Caco-2 (cell line): ENCODE data around the gene CFB. TPM values are rescaled to one million over a fixed set of nuclear protein-coding genes. Genes with fewer than 3 reads are reported as not detected.
"Not testable (repeated sequence)": the region's sequence is repeated elsewhere in the genome, so short reads cannot be mapped to it uniquely, and the experiment has no call there.

ENCODE experiments used
- BruUV-seq: library from RNA; stranded (reverse); fragments of 400-500 nt; replicated peaks from 2 replicates; lab custom pipeline; 2021; lab: Mats Ljungman, UMichigan
- CTCF ChIA-PET: fragments of 300-600 bp; sonication (Branson Sonifier 250); formaldehyde crosslinking; loops from one replicate; lab custom pipeline; 2022; ENCODE audit warnings: antibody characterized with exemption; lab: Charles Lee
- POLR2A ChIA-PET: fragments of 300-600 bp; sonication (Branson Sonifier 250); formaldehyde crosslinking; loops from one replicate; lab custom pipeline; 2022; ENCODE audit warnings: antibody characterized with exemption; lab: Charles Lee
- DNase-seq, 2 experiments: peaks; one replicate each; pipeline versions ENCODE4 v3.0.0 to v3.0.0-alpha.2; 2020 to 2022
- H3K27me3 ChIP-seq: replicated peaks from 2 replicates; pipeline ENCODE4 v1.6.0; 2011; ENCODE audit warnings: low read length; ENCODE audit not compliant: control insufficient read depth, insufficient read depth
- H3K36me3 ChIP-seq: 2 replicates; pipeline ENCODE4 v1.5.1; 2011; ENCODE audit warnings: low read length; ENCODE audit not compliant: control insufficient read depth, insufficient read depth
- H3K4me1 ChIP-seq: fragments of 250-450 bp; sonication (Bioruptor Pico); 2 replicates; pipeline ENCODE4 v1.5.1; 2020; ENCODE audit warnings: mild to moderate bottlenecking
- H3K4me3 ChIP-seq: 2 replicates; pipeline ENCODE4 v1.5.1; 2011; ENCODE audit warnings: low read depth, mild to moderate bottlenecking, control low read depth, low read length
- H3K9me3 ChIP-seq: fragments of 250-450 bp; sonication (Bioruptor Pico); 2 replicates; pipeline ENCODE4 v1.5.1; 2020; ENCODE audit warnings: mild to moderate bottlenecking, moderate library complexity
- H3K27ac Mint-ChIP-seq: one replicate; pipeline ENCODE4 v1.8.0; 2022; ENCODE audit warnings: mixed read lengths; ENCODE audit not compliant: unreplicated experiment
- H3K27me3 Mint-ChIP-seq: one replicate; pipeline ENCODE4 v1.8.0; 2022; ENCODE audit warnings: mixed read lengths; ENCODE audit not compliant: insufficient read depth, unreplicated experiment
- H3K36me3 Mint-ChIP-seq: one replicate; pipeline ENCODE4 v1.8.0; 2022; ENCODE audit warnings: mild to moderate bottlenecking, mixed read lengths; ENCODE audit not compliant: insufficient read depth, unreplicated experiment
- H3K4me1 Mint-ChIP-seq: one replicate; pipeline ENCODE4 v1.8.0; 2022; ENCODE audit warnings: low read depth, mixed read lengths; ENCODE audit not compliant: unreplicated experiment
- H3K4me3 Mint-ChIP-seq: one replicate; pipeline ENCODE4 v1.8.0; 2022; ENCODE audit warnings: mild to moderate bottlenecking, moderate library complexity, mixed read lengths; ENCODE audit not compliant: unreplicated experiment
- H3K9me3 Mint-ChIP-seq: one replicate; pipeline ENCODE4 v1.8.0; 2022; ENCODE audit warnings: mixed read lengths; ENCODE audit not compliant: unreplicated experiment
- CTCF ChIP-seq, 2 experiments: fragments of 200-600 bp in 1 of 2; IDR thresholded peaks; 1 replicate in 1 of 2; 2 replicates in 1 of 2; pipeline versions ENCODE4 v1.5.1 to v1.8.0; 2011 to 2022; ENCODE audit warnings: antibody characterized with exemption in 1 of 2, control low read depth in 1 of 2, inconsistent platforms in 1 of 2, low read depth in 1 of 2, low read length in 1 of 2, mild to moderate bottlenecking in 1 of 2, moderate library complexity in 1 of 2; ENCODE audit not compliant: insufficient read depth in 1 of 2, severe bottlenecking in 1 of 2, unreplicated experiment in 1 of 2
- intact Hi-C: fragments of 100-400 bp; cut with micrococcal nuclease; formaldehyde crosslinking; loops from one replicate; pipeline ENCODE4 v1.10.0; 2022; ENCODE audit not compliant: unreplicated experiment
- total RNA-seq: library from RNA; stranded (reverse); gene quantifications from 2 replicates; pipeline ENCODE4 v1.2.3, GENCODE V29; 2022

CFB gene
- total RNA-seq, 1 experiment from 2014 or later: 32.1 TPM

GRCh38 chr6:31977816-31978431 lies 32.0 kb downstream of the CFB start:
- Mint-ChIP-seq H3K9me3 (no peaks in the 10 kb centered on the region), H3K4me3 (no peak overlapping the region), H3K27me3 (no peaks in the 10 kb centered on the region), H3K4me1 (peaks cover 9% of the 10 kb centered on the region), H3K27ac (no peak overlapping the region), H3K36me3 (peaks cover 21% of the 10 kb centered on the region)
- Histone ChIP-seq H3K36me3 (no peaks in the 10 kb centered on the region; the same call in 1 of the 2 replicates), H3K4me1 (no peaks in the 10 kb centered on the region), H3K27me3 (no peaks in the 10 kb centered on the region), H3K9me3 (no peaks in the 10 kb centered on the region), H3K4me3 (no peak overlapping the region)
- POLR2A ChIA-PET: no interaction called here
- no TSS peak for BruUV-seq
- CTCF ChIA-PET: interaction anchor here (0.7 kb wide), 2 partner anchors 101 to 207 kb away, joined by 3 to 4 read pairs; no protein-coding TSS in a partner anchor
- no peak for TF ChIP-seq CTCF (IDR thresholded peaks at IDR 0.05; ENCODE audit: insufficient read depth in 1 of 2, low read depth in 1 of 2, low read length in 1 of 2, severe bottlenecking in 1 of 2, unreplicated experiment in 1 of 2)
- intact Hi-C loops: no loop called here
- DNase-seq: no peak

GRCh38 chr6:31978831-31979230 lies 32.9 kb downstream of the CFB start:
- no peak overlapping the region for H3K4me3 ChIP-seq
- ChIA-PET POLR2A (no interaction called here), CTCF (no interaction called here)
- no peak overlapping the region for H3K27ac Mint-ChIP-seq
- no peak for TF ChIP-seq CTCF (IDR thresholded peaks at IDR 0.05; ENCODE audit: insufficient read depth in 1 of 2, low read depth in 1 of 2, low read length in 1 of 2, severe bottlenecking in 1 of 2, unreplicated experiment in 1 of 2)
- no peaks in the 10 kb centered on the region for H3K27me3 ChIP-seq
- intact Hi-C loops: no loop called here
- H3K9me3 ChIP-seq: no peaks in the 10 kb centered on the region
- BruUV-seq: no TSS peak
- no peaks in the 10 kb centered on the region for H3K27me3 Mint-ChIP-seq
- no peaks in the 10 kb centered on the region for H3K4me1 Mint-ChIP-seq
- no peaks in the 10 kb centered on the region for H3K9me3 Mint-ChIP-seq
- H3K36me3 Mint-ChIP-seq: peaks cover 12% of the 10 kb centered on the region
- no peaks in the 10 kb centered on the region; the same call in 1 of the 2 replicates for H3K36me3 ChIP-seq
- no peaks in the 10 kb centered on the region for H3K4me1 ChIP-seq
- DNase-seq: no peak
- no peak overlapping the region for H3K4me3 Mint-ChIP-seq

- no peaks in the 10 kb centered on the region for H3K4me1 Mint-ChIP-seq
- H3K9me3 Mint-ChIP-seq: no peaks in the 10 kb centered on the region
- intact Hi-C loops: no loop called here
- H3K27ac Mint-ChIP-seq: peak overlapping the region; percentile 6
- H3K27me3 Mint-ChIP-seq: no peaks in the 10 kb centered on the region
- ChIA-PET CTCF (no interaction called here), POLR2A (no interaction called here)
- DNase-seq: no peak
- no peak for TF ChIP-seq CTCF (IDR thresholded peaks at IDR 0.05; ENCODE audit: insufficient read depth in 1 of 2, low read depth in 1 of 2, low read length in 1 of 2, severe bottlenecking in 1 of 2, unreplicated experiment in 1 of 2)
- H3K4me3 Mint-ChIP-seq: no peak overlapping the region
- Histone ChIP-seq H3K27me3 (no peaks in the 10 kb centered on the region), H3K36me3 (no peaks in the 10 kb centered on the region; the same call in 1 of the 2 replicates), H3K9me3 (no peaks in the 10 kb centered on the region), H3K4me1 (no peaks in the 10 kb centered on the region), H3K4me3 (no peak overlapping the region)
- H3K36me3 Mint-ChIP-seq: peaks cover 7% of the 10 kb centered on the region
- no TSS peak for BruUV-seq
Measured at GRCh38 chr6:31979238-31979898, 33.5 kb downstream of the CFB start.

- H3K4me1 Mint-ChIP-seq, POLR2A ChIA-PET, H3K4me1 ChIP-seq, H3K36me3 Mint-ChIP-seq, H3K9me3 ChIP-seq, H3K4me3 ChIP-seq, DNase-seq, BruUV-seq, H3K36me3 ChIP-seq, H3K9me3 Mint-ChIP-seq, H3K27me3 Mint-ChIP-seq, H3K27me3 ChIP-seq, intact Hi-C loops, CTCF ChIA-PET, H3K4me3 Mint-ChIP-seq: not testable (repeated sequence)
- peak overlapping the region; percentile 6 for H3K27ac Mint-ChIP-seq
Measured at GRCh38 chr6:31980195-31980876, 34.4 kb downstream of the CFB start.
